Stomach (tissue), 4 donors: ENCODE measurements around the gene TRAM2.

Experiments
- CTCF ChIP-seq, 7 experiments: fragments of 450-650 bp in 4 of 7; fragments of 200-600 bp in 3 of 7; sonication (generic) in 3 of 7; IDR thresholded peaks; one replicate each; pipeline ENCODE4 v1.5.1; 2016 to 2019; ENCODE audit warnings: antibody characterized with exemption in 7 of 7, control low read depth in 2 of 7, mild to moderate bottlenecking in 1 of 7
- EP300 ChIP-seq: sonication (generic); formaldehyde crosslinking; IDR thresholded peaks from one replicate; pipeline ENCODE4 v1.6.1; 2017; ENCODE audit warnings: antibody characterized with exemption
- POLR2A ChIP-seq, 4 donors: fragments of 450-650 bp; IDR thresholded peaks; one replicate each; pipeline ENCODE4 v1.6.1; 2016; ENCODE audit warnings: antibody characterized with exemption in 4 of 4, control low read depth in 2 of 4, mild to moderate bottlenecking in 1 of 4, moderate library complexity in 1 of 4
- POLR2AphosphoS5 ChIP-seq, 3 donors: sonication (generic); formaldehyde crosslinking; IDR thresholded peaks; one replicate each; pipeline ENCODE4 v1.6.1; 2016; ENCODE audit warnings: antibody characterized with exemption in 3 of 3

GRCh38 chr6:52570291-52570700 lies 6.6 kb downstream of the TRAM2 start:
- TF ChIP-seq CTCF (IDR thresholded peaks at IDR 0.05) (no peak), POLR2A (IDR thresholded peaks at IDR 0.05) (no peak), POLR2AphosphoS5 (IDR thresholded peaks at IDR 0.05) (no peak), EP300 (no peak)
